Neutrophil (primary cell): ENCODE results near the gene INO80E.

Source experiments
- H3K27ac ChIP-seq: fragments of 200-600 bp; sonication (generic); 2 replicates; pipeline ENCODE4 v1.5.1; 2016; ENCODE audit warnings: mild to moderate bottlenecking, moderate library complexity
- H3K27me3 ChIP-seq: fragments of 200-600 bp; sonication (generic); 2 replicates; pipeline ENCODE4 v1.6.0; 2016; ENCODE audit warnings: mild to moderate bottlenecking
- H3K36me3 ChIP-seq: fragments of 200-600 bp; sonication (generic); 2 replicates; pipeline ENCODE4 v1.5.1; 2017
- H3K4me1 ChIP-seq, 2 experiments: fragments of 200-600 bp in 1 of 2; sonication (generic) in 1 of 2; 1 replicate in 1 of 2; 2 replicates in 1 of 2; pipeline versions ENCODE4 v1.5.1 to v1.6.1; 2013 to 2016; ENCODE audit warnings: low read depth in 1 of 2, low read length in 1 of 2, mild to moderate bottlenecking in 1 of 2, moderate library complexity in 1 of 2; ENCODE audit not compliant: control insufficient read depth in 1 of 2, insufficient read depth in 1 of 2
- H3K4me3 ChIP-seq, 2 experiments: fragments of 200-600 bp in 1 of 2; sonication (generic) in 1 of 2; 1 replicate in 1 of 2; 2 replicates in 1 of 2; pipeline ENCODE4 v1.5.1; 2013 to 2016; ENCODE audit warnings: low read depth in 1 of 2, low read length in 1 of 2, mild to moderate bottlenecking in 1 of 2, moderate library complexity in 1 of 2
- H3K9me3 ChIP-seq: fragments of 200-600 bp; sonication (generic); 2 replicates; pipeline ENCODE4 v1.5.1; 2016
- CTCF ChIP-seq: fragments of 200-600 bp; sonication (generic); IDR thresholded peaks from 2 replicates; pipeline ENCODE4 v1.5.1; 2016; ENCODE audit warnings: antibody characterized with exemption

INO80E gene

GRCh38 chr16:29995324-29995910 lies 624 bp upstream of the INO80E start, which contains the start of gene HIRIP3:
Gene HIRIP3, minus strand, starts transcription at chr16:29995617. Its CDS starts 12 bp downstream, at chr16:29995605.
- H3K27me3 ChIP-seq: no peaks in the 10 kb centered on the region

GRCh38 chr16:29996766-29997250 lies 767 bp downstream of the INO80E start:
- peak overlapping the region; percentile 80 for H3K27ac ChIP-seq
- peaks cover 45% of the 10 kb centered on the region for H3K36me3 ChIP-seq
- no peak for TF ChIP-seq CTCF
- no peaks in the 10 kb centered on the region for H3K27me3 ChIP-seq
- no peaks in the 10 kb centered on the region for H3K9me3 ChIP-seq
- peaks cover 19 to 25% of the 10 kb centered on the region in 2 experiments for H3K4me1 ChIP-seq
- peak overlapping the region; percentile 100 for H3K4me3 ChIP-seq

More at GRCh38 chr16:29995324-29995910, 624 bp upstream of the INO80E start, which contains the start of gene HIRIP3:
- Histone ChIP-seq H3K4me3 (peak within 1 kb of the TSS; percentile 100), H3K36me3 (peaks cover 45% of the 10 kb centered on the region), H3K27ac (peak within 1 kb of the TSS; percentile 80), H3K9me3 (no peaks in the 10 kb centered on the region), H3K4me1 (peaks cover 19 to 25% of the 10 kb centered on the region in 2 experiments)
- no peak for TF ChIP-seq CTCF

- H3K4me1 ChIP-seq: peaks cover 16% of the 10 kb centered on the region in 2 experiments
- no peak overlapping the region for H3K4me3 ChIP-seq
- no peak overlapping the region for H3K27ac ChIP-seq
- no peaks in the 10 kb centered on the region for H3K9me3 ChIP-seq
- peaks cover 56% of the 10 kb centered on the region for H3K36me3 ChIP-seq
- no peaks in the 10 kb centered on the region for H3K27me3 ChIP-seq
- TF ChIP-seq CTCF: no peak
These were observed 3.6 kb downstream of the INO80E start for GRCh38 chr16:29999605-30000004.

- Histone ChIP-seq H3K27me3 (no peaks in the 10 kb centered on the region), H3K27ac (no peak overlapping the region), H3K9me3 (no peaks in the 10 kb centered on the region), H3K4me3 (no peak overlapping the region), H3K36me3 (peaks cover 67% of the 10 kb centered on the region), H3K4me1 (peaks cover 9% of the 10 kb centered on the region in 2 experiments)
- TF ChIP-seq CTCF: no peak
These were observed 4.9 kb downstream of the INO80E start for GRCh38 chr16:30000735-30001631.

GRCh38 chr16:30002614-30003346 lies 6.7 kb downstream of the INO80E start:
- Histone ChIP-seq H3K9me3 (no peaks in the 10 kb centered on the region), H3K27ac (no peak overlapping the region), H3K4me1 (no peaks in the 10 kb centered on the region), H3K36me3 (peaks cover 72% of the 10 kb centered on the region), H3K4me3 (no peak overlapping the region), H3K27me3 (no peaks in the 10 kb centered on the region)
- no peak for TF ChIP-seq CTCF
